ENCODE results near the gene CAP2.

DNA sequence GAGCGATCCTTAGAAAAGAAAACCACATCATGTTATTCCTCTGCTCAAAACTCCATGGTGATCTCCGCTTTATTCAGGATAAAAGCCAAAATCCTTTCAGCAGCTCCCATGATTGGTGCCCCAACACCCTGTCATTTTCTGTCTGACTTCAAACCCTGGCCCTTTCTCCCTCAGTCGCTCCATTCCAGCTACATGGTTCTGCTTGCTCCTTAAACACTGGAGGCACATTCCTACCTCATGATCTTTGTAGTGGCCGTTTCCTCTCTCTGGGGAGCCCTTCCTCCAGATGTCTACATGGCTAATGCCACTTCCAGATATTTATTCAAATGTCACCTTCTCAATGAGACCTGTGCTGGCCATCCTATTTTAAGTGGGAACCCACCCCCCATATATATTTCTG, 100.8 kb downstream of the CAP2 start:
- TF ChIP-seq POLR2AphosphoS5 (IDR thresholded peaks at IDR 0.05): no peak
- TF ChIP-seq, protein P1, sequence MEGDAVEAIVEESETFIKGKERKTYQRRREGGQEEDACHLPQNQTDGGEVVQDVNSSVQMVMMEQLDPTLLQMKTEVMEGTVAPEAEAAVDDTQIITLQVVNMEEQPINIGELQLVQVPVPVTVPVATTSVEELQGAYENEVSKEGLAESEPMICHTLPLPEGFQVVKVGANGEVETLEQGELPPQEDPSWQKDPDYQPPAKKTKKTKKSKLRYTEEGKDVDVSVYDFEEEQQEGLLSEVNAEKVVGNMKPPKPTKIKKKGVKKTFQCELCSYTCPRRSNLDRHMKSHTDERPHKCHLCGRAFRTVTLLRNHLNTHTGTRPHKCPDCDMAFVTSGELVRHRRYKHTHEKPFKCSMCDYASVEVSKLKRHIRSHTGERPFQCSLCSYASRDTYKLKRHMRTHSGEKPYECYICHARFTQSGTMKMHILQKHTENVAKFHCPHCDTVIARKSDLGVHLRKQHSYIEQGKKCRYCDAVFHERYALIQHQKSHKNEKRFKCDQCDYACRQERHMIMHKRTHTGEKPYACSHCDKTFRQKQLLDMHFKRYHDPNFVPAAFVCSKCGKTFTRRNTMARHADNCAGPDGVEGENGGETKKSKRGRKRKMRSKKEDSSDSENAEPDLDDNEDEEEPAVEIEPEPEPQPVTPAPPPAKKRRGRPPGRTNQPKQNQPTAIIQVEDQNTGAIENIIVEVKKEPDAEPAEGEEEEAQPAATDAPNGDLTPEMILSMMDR (IDR thresholded peaks at IDR 0.05): no peak
